HepG2 (cell line): Measurements from ENCODE around the gene FDXR. TPM values are rescaled to one million over a fixed set of nuclear protein-coding genes. Genes with fewer than 3 reads are reported as not detected.
A peak's percentile ranks its signal among the peaks of the same experiment; 100 is the strongest.

ENCODE experiments used
- ATAC-seq: fragments of 200-7000 bp; cut with Tn5 transposase; 3 replicates; pipeline ENCODE4 v1.9.1; 2020; ENCODE audit warnings: mild to moderate bottlenecking, moderate library complexity
- BruUV-seq: library from RNA; stranded (reverse); fragments of 400-500 nt; replicated peaks from 2 replicates; lab custom pipeline; 2021; lab: Mats Ljungman, UMichigan
- CTCF ChIA-PET: fragments of 300-600 bp; formaldehyde crosslinking; extraction: SDS; loops from one replicate; lab custom pipeline; 2021; ENCODE audit warnings: low total read pairs, inconsistent platforms, low intra/inter-chr PET ratio; lab: Yijun Ruan, JAX
- POLR2A ChIA-PET: fragments of 350-600 bp; sonication (Branson Sonifier 250); formaldehyde crosslinking; loops from one replicate; lab custom pipeline; 2020; ENCODE audit warnings: antibody characterized with exemption, inconsistent platforms; lab: Yijun Ruan, JAX
- DNase-seq: peaks from one replicate; pipeline ENCODE4 v3.0.0-alpha.2; 2015; ENCODE audit warnings: low spot score
- FAIRE-seq: peaks from 3 replicates; lab custom pipeline; 2011; peaks lifted over from hg19 to GRCh38; lab: Jason Lieb, UNC
- H2AFZ ChIP-seq: one replicate; pipeline ENCODE4 v1.6.1; 2011; ENCODE audit warnings: low read length, inconsistent platforms
- H3K27ac ChIP-seq: fragments of 300-600 bp; 3 replicates; pipeline ENCODE4 v1.8.0; 2011; ENCODE audit warnings: mixed run types, mild to moderate bottlenecking, mixed read lengths, low read length, inconsistent platforms; ENCODE audit not compliant: insufficient read depth; ENCODE audit errors: extremely low read length
- H3K27me3 ChIP-seq, 2 experiments: fragments of 200-600 bp in 1 of 2; 2 replicates in 1 of 2; 3 replicates in 1 of 2; pipeline versions ENCODE4 v1.6.0 to v1.8.0; 2011; ENCODE audit warnings: low read length in 2 of 2, mild to moderate bottlenecking in 2 of 2, moderate library complexity in 2 of 2, inconsistent platforms in 1 of 2; ENCODE audit not compliant: insufficient read depth in 2 of 2, control insufficient read depth in 1 of 2
- H3K36me3 ChIP-seq, 2 experiments: fragments of 200-600 bp in 1 of 2; replicated peaks in 1 of 2; 2 replicates in 1 of 2; 3 replicates in 1 of 2; pipeline versions ENCODE4 v1.5.1 to v1.8.0; 2011; ENCODE audit warnings: low read length in 2 of 2, inconsistent platforms in 1 of 2; ENCODE audit not compliant: insufficient read depth in 2 of 2, control insufficient read depth in 1 of 2
- H3K4me1 ChIP-seq: 2 replicates; pipeline ENCODE4 v1.5.1; 2012; ENCODE audit warnings: low read length, inconsistent platforms; ENCODE audit not compliant: insufficient read depth
- H3K4me2 ChIP-seq: 2 replicates; pipeline ENCODE4 v1.6.0; 2011; ENCODE audit warnings: low read depth, low read length, inconsistent platforms
- H3K4me3 ChIP-seq, 3 experiments: fragments of 200-600 bp in 1 of 3; sonication (generic), shearing (Covaris generic) in 1 of 3; replicated peaks in 1 of 3; 2 replicates each; pipeline ENCODE4 v1.5.1; 2011 to 2016; ENCODE audit warnings: low read length in 3 of 3, inconsistent platforms in 2 of 3, low read depth in 2 of 3, mild to moderate bottlenecking in 2 of 3, control low read depth in 1 of 3, mixed read lengths in 1 of 3; ENCODE audit not compliant: insufficient read depth in 1 of 3
- H3K79me2 ChIP-seq: one replicate; pipeline ENCODE4 v1.6.1; 2011; ENCODE audit warnings: low read length, inconsistent platforms; ENCODE audit not compliant: insufficient read depth
- H3K9ac ChIP-seq: 2 replicates; pipeline ENCODE4 v1.6.0; 2011; ENCODE audit warnings: mild to moderate bottlenecking, low read depth, low read length, inconsistent platforms; ENCODE audit not compliant: insufficient read depth
- H3K9me3 ChIP-seq: 2 replicates; pipeline ENCODE4 v1.5.1; 2012; ENCODE audit warnings: mild to moderate bottlenecking, low read length
- H4K20me1 ChIP-seq: 2 replicates; pipeline ENCODE4 v1.6.0; 2011; ENCODE audit warnings: inconsistent platforms, mild to moderate bottlenecking, low read length, moderate library complexity; ENCODE audit not compliant: insufficient read depth
- AGO2 ChIP-seq: fragments of 200-400 bp; formaldehyde crosslinking; optimal IDR thresholded peaks from 2 replicates; pipeline ENCODE3; 2017; ENCODE audit warnings: mild to moderate bottlenecking, low read depth, low read length, moderate library complexity
- IRF2 ChIP-seq: IDR thresholded peaks from 2 replicates; pipeline ENCODE4 v1.6.1; 2018; ENCODE audit warnings: missing genetic modification reagents, missing compliant biosample characterization
- KLF11 ChIP-seq: IDR thresholded peaks from 2 replicates; pipeline ENCODE4 v1.6.1; 2016; ENCODE audit warnings: missing compliant biosample characterization
- MTA1 ChIP-seq: sonication (generic); formaldehyde crosslinking; IDR thresholded peaks from 2 replicates; pipeline ENCODE4 v1.4.0; 2020; ENCODE audit warnings: missing genetic modification reagents, mild to moderate bottlenecking, borderline replicate concordance
- NONO ChIP-seq, 2 experiments: fragments of 450-650 bp in 1 of 2; sonication (generic) in 1 of 2; formaldehyde crosslinking in 1 of 2; IDR thresholded peaks in 1 of 2; conservative IDR thresholded peaks in 1 of 2; 2 replicates each; pipeline versions ENCODE4 v1.6.1 to v1.8.0; 2017 to 2022; ENCODE audit warnings: mild to moderate bottlenecking in 1 of 2, missing genetic modification reagents in 1 of 2, moderate library complexity in 1 of 2
- POLR2G ChIP-seq: fragments of 200-400 bp; formaldehyde crosslinking; IDR thresholded peaks from 2 replicates; pipeline ENCODE4 v1.6.1; 2018; ENCODE audit warnings: mild to moderate bottlenecking, low read depth, low read length, moderate library complexity
- PRPF4 ChIP-seq: fragments of 200-400 bp; formaldehyde crosslinking; IDR thresholded peaks from 2 replicates; pipeline ENCODE4 v1.6.1; 2016; ENCODE audit warnings: low read length, low read depth; ENCODE audit not compliant: poor library complexity, severe bottlenecking
- TAF1 ChIP-seq: sonication (generic); formaldehyde crosslinking; IDR thresholded peaks from 2 replicates; pipeline ENCODE4 v1.4.0; 2020; ENCODE audit warnings: missing genetic modification reagents
- TSC22D2 ChIP-seq: sonication (generic); formaldehyde crosslinking; IDR thresholded peaks from 2 replicates; pipeline ENCODE4 v1.5.1; 2020; ENCODE audit warnings: missing genetic modification reagents, mild to moderate bottlenecking, borderline replicate concordance
- ZNF33B ChIP-seq: sonication (generic); formaldehyde crosslinking; IDR thresholded peaks from 2 replicates; pipeline ENCODE4 v1.5.1; 2020; ENCODE audit warnings: mild to moderate bottlenecking, missing genetic modification reagents
- ZNF569 ChIP-seq: sonication (generic); formaldehyde crosslinking; IDR thresholded peaks from 2 replicates; pipeline ENCODE4 v1.5.0; 2020; ENCODE audit warnings: mild to moderate bottlenecking, missing genetic modification reagents, moderate library complexity, borderline replicate concordance
- ZNF891 ChIP-seq: sonication (generic); formaldehyde crosslinking; IDR thresholded peaks from 2 replicates; pipeline ENCODE4 v1.5.0; 2020; ENCODE audit warnings: mild to moderate bottlenecking, missing genetic modification reagents
- WGBS: methylation state at CpG from one replicate; pipeline ENCODE4 v1.1.6; 2017; ENCODE audit warnings: low lambda C conversion rate; 5-methylcytosine and 5-hydroxymethylcytosine counted together
- in situ Hi-C: cut with HindIII; loops from 2 replicates; pipeline ENCODE4 v1.10.0; 2017; ENCODE audit warnings: low pct_unique_long_range_greater_than_20kb; ENCODE audit not compliant: extremely low pct_ligation_motif_present
- intact Hi-C: fragments of 100-400 bp; cut with micrococcal nuclease; formaldehyde crosslinking; loops from one replicate; pipeline ENCODE4 v1.10.0; 2022; ENCODE audit not compliant: unreplicated experiment
- polyA plus RNA-seq, 8 experiments: library from polyadenylated mRNA; depleted of rRNA in 3 of 8; stranded (reverse) in 7 of 8; unstranded in 1 of 8; fragments of >200 nt; fragmentation: Illumina TruSeq in 4 of 8; extraction: Trizol in 4 of 8; gene quantifications; 2 replicates each; pipeline versions ENCODE4 v1.2.1 to v1.2.3, GENCODE V29; 2011 to 2016; ENCODE audit warnings: low read depth in 4 of 8, missing spikeins in 1 of 8, mixed read lengths in 1 of 8; ENCODE audit not compliant: insufficient read depth in 1 of 8
- total RNA-seq, 5 experiments: library from RNA; depleted of rRNA; stranded (reverse); fragments of >200 nt; fragmentation: Illumina TruSeq; extraction: Trizol; gene quantifications; 2 replicates each; pipeline ENCODE4 v1.2.3, GENCODE V29; 2016; ENCODE audit warnings: low read depth in 1 of 5

FDXR gene
- total and polyA plus RNA-seq, 2 of the 13 experiments (the other 11 are each of a cell fraction or from before 2014, with no cell fraction given) = 23.4 to 116 TPM

DNA sequence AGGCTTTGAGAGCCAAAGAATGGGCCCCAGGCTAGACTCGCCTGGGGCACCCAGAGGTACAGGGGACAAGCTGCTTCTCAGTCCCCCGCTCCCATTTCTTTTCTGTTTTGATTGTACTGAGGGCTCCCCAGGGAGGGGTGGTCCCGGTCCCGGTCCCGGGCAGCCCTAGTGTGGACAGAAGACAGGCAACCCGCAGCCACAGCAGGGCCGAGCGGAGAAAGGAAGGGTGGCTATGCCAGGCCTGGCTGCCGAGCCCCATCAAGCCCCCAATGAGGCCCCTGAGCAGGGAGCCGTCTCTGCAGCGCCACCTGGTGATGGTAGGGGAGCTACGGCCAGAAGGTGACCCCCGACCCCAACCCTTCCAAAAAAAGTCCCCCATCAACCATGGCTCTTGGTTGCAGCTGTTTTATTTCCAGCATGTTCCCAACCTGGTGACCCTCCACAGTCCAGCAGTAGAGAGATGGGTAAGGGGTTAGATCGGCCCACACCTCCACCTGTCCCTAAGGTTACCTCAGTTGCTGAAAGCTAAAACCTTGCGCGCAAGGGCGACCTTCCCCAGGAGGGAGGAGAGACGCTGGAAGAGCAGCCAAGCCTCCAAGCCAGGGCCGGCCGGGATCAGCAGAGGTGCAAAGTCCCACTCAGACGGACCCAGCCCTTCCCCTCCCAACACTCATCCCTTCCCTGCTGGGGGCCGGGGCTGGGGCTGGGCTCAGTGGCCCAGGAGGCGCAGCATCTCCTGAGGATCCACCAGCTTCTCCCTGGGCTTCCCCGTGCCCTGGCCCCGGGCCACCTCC, 10.5 kb downstream of the FDXR start (continued):
- TF ChIP-seq IRF2 (CRISPR knock-in tag) = 0 out of 2 replicates have a peak, but pooled peaks have one; percentile 24
- TF ChIP-seq PRPF4 = no peak
- TF ChIP-seq MTA1 (CRISPR knock-in tag) = peak; percentile 54; the same call in 1 of the 2 replicates
- TF ChIP-seq ZNF891 (CRISPR knock-in tag) = 0 out of 2 replicates have a peak, but pooled peaks have one; percentile 23

DNA sequence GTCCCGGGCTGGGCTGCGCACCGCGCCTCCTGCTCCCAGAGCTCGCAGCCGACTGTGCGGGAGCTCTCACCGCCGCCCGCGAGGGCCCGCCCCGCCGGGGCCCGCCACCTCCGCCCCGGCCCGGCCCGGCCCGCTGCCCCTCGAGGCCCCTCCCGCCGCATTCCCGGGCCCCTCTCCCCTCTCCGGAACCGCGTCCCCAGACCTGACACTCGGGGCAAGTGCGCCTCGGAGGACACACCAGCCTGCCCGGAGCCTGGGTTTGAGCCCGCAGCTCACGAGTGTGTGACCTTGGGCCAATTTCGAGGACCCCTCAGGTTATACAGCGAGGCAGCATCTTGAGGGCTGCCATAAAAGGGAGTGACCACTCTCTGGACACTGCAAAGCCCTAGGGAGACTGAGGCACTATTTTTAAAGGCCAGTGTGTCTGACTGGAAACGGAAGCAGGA, 11.1 kb downstream of the FDXR start:
- Histone ChIP-seq H3K79me2 (no peaks in the 10 kb centered on the region), H3K9me3 (no peaks in the 10 kb centered on the region), H2AFZ (no peak overlapping the region), H3K36me3 (peaks cover 2 to 3% of the 10 kb centered on the region in 2 experiments; a peak in 3 of 5 replicates), H4K20me1 (no peaks in the 10 kb centered on the region), H3K9ac (no peak overlapping the region), H3K27ac (no peak overlapping the region), H3K4me1 (peaks cover 38% of the 10 kb centered on the region), H3K4me3 (no peak overlapping the region; a peak in 1 of 6 replicates), H3K4me2 (no peak overlapping the region), H3K27me3 (peaks cover 16 to 39% of the 10 kb centered on the region in 2 experiments; a peak in 4 of 5 replicates)
- ATAC-seq (no peak), FAIRE-seq (no peak), DNase-seq (no peak)
- BruUV-seq = no TSS peak
- POLR2A ChIA-PET = interaction anchor here (0.8 to 3.9 kb wide), 9 partner anchors 10 to 125 kb away, joined by 3 to 55 read pairs (median 4); partner anchors contain the start of genes FDXR, NAT9 and RAB37
- 56% methylated on average over 33 of the region's 36 CpGs for WGBS
- in situ Hi-C loops (loop anchor here (5.0 kb wide), 1 partner anchor 69 kb away; no protein-coding TSS in a partner anchor), intact Hi-C loops (loop anchor here (1.0 to 10.0 kb wide), 3 partner anchors 19 to 207 kb away; no protein-coding TSS in a partner anchor)
- CTCF ChIA-PET = interaction anchor here (0.6 to 2.6 kb wide), 5 partner anchors 11 to 204 kb away, joined by 3 to 30 read pairs (median 6); no protein-coding TSS in a partner anchor
- TF ChIP-seq TAF1 (0 out of 2 replicates have a peak, but pooled peaks have one; percentile 5), ZNF33B (CRISPR knock-in tag) (0 out of 2 replicates have a peak, but pooled peaks have one; percentile 21), AGO2 (peak; percentile 31), ZNF569 (CRISPR knock-in tag) (no peak), KLF11 (CRISPR knock-in tag) (no peak), TSC22D2 (CRISPR knock-in tag) (no peak), NONO (IDR thresholded peaks at IDR 0.05) (no peak), NONO (CRISPR knock-in tag; conservative IDR thresholded peaks at IDR 0.05) (0 out of 2 replicates have a peak, but pooled peaks have one; percentile 0), POLR2G (0 out of 2 replicates have a peak, but pooled peaks have one; percentile 37)
